K562 (cell line): ENCODE measurements around the gene KDM2B. TPM values are rescaled to one million over a fixed set of nuclear protein-coding genes. Genes with fewer than 3 reads are reported as not detected.

Source experiments
- FOS ChIP-seq: IDR thresholded peaks from 3 replicates; pipeline ENCODE4 v1.6.1; 2011; ENCODE audit not compliant: insufficient read length; ENCODE audit errors: extremely low read depth
- GTF2E2 ChIP-seq: fragments of 200-800 bp; sonication (Bioruptor generic); IDR thresholded peaks from 2 replicates; pipeline ENCODE4 v1.6.1; 2016; ENCODE audit warnings: missing genetic modification characterization, missing compliant biosample characterization
- MAFK ChIP-seq: IDR thresholded peaks from 2 replicates; pipeline ENCODE4 v1.6.1; 2011; ENCODE audit warnings: low read length, improper control_type of control experiment
- MCM3 ChIP-seq: fragments of 450-650 bp; IDR thresholded peaks from 2 replicates; pipeline ENCODE4 v1.6.1; 2016
- THRA ChIP-seq: fragments of 450-650 bp; IDR thresholded peaks from 2 replicates; pipeline ENCODE4 v1.6.1; 2017; ENCODE audit warnings: mild to moderate bottlenecking, moderate library complexity
- ZNF134 ChIP-seq: fragments of 250-450 bp; sonication (Bioruptor Pico); conservative IDR thresholded peaks from 2 replicates; pipeline ENCODE4 v1.4.0; 2020
- ZNF780A ChIP-seq: fragments of 250-450 bp; sonication (Bioruptor Pico); IDR thresholded peaks from 2 replicates; pipeline ENCODE4 v1.5.0; 2021; ENCODE audit warnings: mild to moderate bottlenecking
- polyA plus RNA-seq, 8 experiments: library from polyadenylated mRNA; depleted of rRNA in 4 of 8; stranded (reverse) in 5 of 8; unstranded in 3 of 8; fragments of >200 nt; fragmentation: Nextera tagmentation in 2 of 8; fragmentation: Illumina TruSeq in 1 of 8; extraction: Ambion mirVana in 2 of 8; extraction: Trizol in 1 of 8; gene quantifications; 2 replicates each; pipeline versions ENCODE4 v1.2.1 to v1.2.3, GENCODE V29; 2011 to 2014; ENCODE audit warnings: inconsistent platforms in 1 of 8, missing spikeins in 1 of 8
- total RNA-seq, 7 experiments: library from RNA; depleted of rRNA in 6 of 7; stranded (reverse); fragments of >200 nt in 6 of 7; fragmentation: Illumina TruSeq in 2 of 7; extraction: Trizol in 2 of 7; gene quantifications; 2 replicates each; pipeline versions ENCODE4 v1.2.1 to v1.2.3, GENCODE V29; 2011 to 2021; ENCODE audit warnings: low replicate concordance in 1 of 7
- TF ChIP-seq, protein P1 (sequence below): sonication (generic); formaldehyde crosslinking; IDR thresholded peaks from 2 replicates; pipeline ENCODE4 v1.8.0; 2023; ENCODE audit warnings: mild to moderate bottlenecking, missing genetic modification reagents
- TF ChIP-seq, protein P2 (sequence below): fragments of 450-650 bp; IDR thresholded peaks from 2 replicates; pipeline ENCODE4 v1.6.1; 2016; ENCODE audit warnings: borderline replicate concordance
- TF ChIP-seq, protein P3 (sequence below): fragments of 450-650 bp; IDR thresholded peaks from 2 replicates; pipeline ENCODE4 v1.6.1; 2017; ENCODE audit warnings: antibody characterized with exemption
- TF ChIP-seq, protein P4 (sequence below), 2 experiments: fragments of 450-650 bp; IDR thresholded peaks; 2 replicates each; pipeline ENCODE4 v1.6.1; 2018; ENCODE audit warnings: mild to moderate bottlenecking in 2 of 2, low read depth in 1 of 2; ENCODE audit not compliant: partially characterized antibody in 2 of 2

The KDM2B gene
- total and polyA plus RNA-seq, 9 of the 15 experiments (the other 6 are each of a cell fraction or from before 2014, with no cell fraction given): 7.4 to 50.5 (median 22.5) TPM

GRCh38 chr12:121467638-121468498 lies 113.0 kb downstream of the KDM2B start (continued):
- TF ChIP-seq, protein P1, sequence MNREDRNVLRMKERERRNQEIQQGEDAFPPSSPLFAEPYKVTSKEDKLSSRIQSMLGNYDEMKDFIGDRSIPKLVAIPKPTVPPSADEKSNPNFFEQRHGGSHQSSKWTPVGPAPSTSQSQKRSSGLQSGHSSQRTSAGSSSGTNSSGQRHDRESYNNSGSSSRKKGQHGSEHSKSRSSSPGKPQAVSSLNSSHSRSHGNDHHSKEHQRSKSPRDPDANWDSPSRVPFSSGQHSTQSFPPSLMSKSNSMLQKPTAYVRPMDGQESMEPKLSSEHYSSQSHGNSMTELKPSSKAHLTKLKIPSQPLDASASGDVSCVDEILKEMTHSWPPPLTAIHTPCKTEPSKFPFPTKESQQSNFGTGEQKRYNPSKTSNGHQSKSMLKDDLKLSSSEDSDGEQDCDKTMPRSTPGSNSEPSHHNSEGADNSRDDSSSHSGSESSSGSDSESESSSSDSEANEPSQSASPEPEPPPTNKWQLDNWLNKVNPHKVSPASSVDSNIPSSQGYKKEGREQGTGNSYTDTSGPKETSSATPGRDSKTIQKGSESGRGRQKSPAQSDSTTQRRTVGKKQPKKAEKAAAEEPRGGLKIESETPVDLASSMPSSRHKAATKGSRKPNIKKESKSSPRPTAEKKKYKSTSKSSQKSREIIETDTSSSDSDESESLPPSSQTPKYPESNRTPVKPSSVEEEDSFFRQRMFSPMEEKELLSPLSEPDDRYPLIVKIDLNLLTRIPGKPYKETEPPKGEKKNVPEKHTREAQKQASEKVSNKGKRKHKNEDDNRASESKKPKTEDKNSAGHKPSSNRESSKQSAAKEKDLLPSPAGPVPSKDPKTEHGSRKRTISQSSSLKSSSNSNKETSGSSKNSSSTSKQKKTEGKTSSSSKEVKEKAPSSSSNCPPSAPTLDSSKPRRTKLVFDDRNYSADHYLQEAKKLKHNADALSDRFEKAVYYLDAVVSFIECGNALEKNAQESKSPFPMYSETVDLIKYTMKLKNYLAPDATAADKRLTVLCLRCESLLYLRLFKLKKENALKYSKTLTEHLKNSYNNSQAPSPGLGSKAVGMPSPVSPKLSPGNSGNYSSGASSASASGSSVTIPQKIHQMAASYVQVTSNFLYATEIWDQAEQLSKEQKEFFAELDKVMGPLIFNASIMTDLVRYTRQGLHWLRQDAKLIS (CRISPR knock-in tag): no peak
- TF ChIP-seq GTF2E2 (tag): no peak
- no peak for TF ChIP-seq MCM3
- no peak for TF ChIP-seq FOS
- TF ChIP-seq, protein P2, sequence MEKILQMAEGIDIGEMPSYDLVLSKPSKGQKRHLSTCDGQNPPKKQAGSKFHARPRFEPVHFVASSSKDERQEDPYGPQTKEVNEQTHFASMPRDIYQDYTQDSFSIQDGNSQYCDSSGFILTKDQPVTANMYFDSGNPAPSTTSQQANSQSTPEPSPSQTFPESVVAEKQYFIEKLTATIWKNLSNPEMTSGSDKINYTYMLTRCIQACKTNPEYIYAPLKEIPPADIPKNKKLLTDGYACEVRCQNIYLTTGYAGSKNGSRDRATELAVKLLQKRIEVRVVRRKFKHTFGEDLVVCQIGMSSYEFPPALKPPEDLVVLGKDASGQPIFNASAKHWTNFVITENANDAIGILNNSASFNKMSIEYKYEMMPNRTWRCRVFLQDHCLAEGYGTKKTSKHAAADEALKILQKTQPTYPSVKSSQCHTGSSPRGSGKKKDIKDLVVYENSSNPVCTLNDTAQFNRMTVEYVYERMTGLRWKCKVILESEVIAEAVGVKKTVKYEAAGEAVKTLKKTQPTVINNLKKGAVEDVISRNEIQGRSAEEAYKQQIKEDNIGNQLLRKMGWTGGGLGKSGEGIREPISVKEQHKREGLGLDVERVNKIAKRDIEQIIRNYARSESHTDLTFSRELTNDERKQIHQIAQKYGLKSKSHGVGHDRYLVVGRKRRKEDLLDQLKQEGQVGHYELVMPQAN: no peak
- no peak for TF ChIP-seq MAFK
- TF ChIP-seq, protein P3, sequence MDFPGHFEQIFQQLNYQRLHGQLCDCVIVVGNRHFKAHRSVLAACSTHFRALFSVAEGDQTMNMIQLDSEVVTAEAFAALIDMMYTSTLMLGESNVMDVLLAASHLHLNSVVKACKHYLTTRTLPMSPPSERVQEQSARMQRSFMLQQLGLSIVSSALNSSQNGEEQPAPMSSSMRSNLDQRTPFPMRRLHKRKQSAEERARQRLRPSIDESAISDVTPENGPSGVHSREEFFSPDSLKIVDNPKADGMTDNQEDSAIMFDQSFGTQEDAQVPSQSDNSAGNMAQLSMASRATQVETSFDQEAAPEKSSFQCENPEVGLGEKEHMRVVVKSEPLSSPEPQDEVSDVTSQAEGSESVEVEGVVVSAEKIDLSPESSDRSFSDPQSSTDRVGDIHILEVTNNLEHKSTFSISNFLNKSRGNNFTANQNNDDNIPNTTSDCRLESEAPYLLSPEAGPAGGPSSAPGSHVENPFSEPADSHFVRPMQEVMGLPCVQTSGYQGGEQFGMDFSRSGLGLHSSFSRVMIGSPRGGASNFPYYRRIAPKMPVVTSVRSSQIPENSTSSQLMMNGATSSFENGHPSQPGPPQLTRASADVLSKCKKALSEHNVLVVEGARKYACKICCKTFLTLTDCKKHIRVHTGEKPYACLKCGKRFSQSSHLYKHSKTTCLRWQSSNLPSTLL: no peak
- no peak for TF ChIP-seq THRA
- TF ChIP-seq ZNF134: no peak
- TF ChIP-seq ZNF780A (CRISPR knock-in tag): no peak
- TF ChIP-seq, protein P4, sequence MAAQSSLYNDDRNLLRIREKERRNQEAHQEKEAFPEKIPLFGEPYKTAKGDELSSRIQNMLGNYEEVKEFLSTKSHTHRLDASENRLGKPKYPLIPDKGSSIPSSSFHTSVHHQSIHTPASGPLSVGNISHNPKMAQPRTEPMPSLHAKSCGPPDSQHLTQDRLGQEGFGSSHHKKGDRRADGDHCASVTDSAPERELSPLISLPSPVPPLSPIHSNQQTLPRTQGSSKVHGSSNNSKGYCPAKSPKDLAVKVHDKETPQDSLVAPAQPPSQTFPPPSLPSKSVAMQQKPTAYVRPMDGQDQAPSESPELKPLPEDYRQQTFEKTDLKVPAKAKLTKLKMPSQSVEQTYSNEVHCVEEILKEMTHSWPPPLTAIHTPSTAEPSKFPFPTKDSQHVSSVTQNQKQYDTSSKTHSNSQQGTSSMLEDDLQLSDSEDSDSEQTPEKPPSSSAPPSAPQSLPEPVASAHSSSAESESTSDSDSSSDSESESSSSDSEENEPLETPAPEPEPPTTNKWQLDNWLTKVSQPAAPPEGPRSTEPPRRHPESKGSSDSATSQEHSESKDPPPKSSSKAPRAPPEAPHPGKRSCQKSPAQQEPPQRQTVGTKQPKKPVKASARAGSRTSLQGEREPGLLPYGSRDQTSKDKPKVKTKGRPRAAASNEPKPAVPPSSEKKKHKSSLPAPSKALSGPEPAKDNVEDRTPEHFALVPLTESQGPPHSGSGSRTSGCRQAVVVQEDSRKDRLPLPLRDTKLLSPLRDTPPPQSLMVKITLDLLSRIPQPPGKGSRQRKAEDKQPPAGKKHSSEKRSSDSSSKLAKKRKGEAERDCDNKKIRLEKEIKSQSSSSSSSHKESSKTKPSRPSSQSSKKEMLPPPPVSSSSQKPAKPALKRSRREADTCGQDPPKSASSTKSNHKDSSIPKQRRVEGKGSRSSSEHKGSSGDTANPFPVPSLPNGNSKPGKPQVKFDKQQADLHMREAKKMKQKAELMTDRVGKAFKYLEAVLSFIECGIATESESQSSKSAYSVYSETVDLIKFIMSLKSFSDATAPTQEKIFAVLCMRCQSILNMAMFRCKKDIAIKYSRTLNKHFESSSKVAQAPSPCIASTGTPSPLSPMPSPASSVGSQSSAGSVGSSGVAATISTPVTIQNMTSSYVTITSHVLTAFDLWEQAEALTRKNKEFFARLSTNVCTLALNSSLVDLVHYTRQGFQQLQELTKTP (IDR thresholded peaks at IDR 0.05; ENCODE audit: low read depth in 1 of 2, partially characterized antibody in 2 of 2): no peak
